ENCODE data around the gene ACTA2.

DNA sequence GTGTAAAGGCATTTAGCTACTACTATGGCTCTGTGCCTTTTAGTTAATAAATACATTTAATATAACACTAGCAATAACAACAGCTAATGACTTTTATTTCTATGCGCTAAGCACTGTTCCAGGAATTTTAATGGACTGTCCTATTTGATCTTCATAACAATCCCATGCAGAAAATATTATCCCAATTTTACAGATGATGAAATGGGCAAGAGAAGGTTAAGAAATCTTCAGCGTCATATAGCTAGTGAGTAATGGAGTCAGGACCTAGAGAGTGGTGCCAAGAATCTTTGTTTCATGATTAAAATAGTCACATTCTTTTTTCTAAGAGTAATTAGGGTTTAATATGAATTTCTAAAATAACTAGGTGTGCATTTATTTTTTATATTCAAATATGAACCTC, 32.4 kb downstream of the ACTA2 start:
- TF ChIP-seq, protein P1, sequence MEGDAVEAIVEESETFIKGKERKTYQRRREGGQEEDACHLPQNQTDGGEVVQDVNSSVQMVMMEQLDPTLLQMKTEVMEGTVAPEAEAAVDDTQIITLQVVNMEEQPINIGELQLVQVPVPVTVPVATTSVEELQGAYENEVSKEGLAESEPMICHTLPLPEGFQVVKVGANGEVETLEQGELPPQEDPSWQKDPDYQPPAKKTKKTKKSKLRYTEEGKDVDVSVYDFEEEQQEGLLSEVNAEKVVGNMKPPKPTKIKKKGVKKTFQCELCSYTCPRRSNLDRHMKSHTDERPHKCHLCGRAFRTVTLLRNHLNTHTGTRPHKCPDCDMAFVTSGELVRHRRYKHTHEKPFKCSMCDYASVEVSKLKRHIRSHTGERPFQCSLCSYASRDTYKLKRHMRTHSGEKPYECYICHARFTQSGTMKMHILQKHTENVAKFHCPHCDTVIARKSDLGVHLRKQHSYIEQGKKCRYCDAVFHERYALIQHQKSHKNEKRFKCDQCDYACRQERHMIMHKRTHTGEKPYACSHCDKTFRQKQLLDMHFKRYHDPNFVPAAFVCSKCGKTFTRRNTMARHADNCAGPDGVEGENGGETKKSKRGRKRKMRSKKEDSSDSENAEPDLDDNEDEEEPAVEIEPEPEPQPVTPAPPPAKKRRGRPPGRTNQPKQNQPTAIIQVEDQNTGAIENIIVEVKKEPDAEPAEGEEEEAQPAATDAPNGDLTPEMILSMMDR (IDR thresholded peaks at IDR 0.05): no peak
- TF ChIP-seq POLR2A (IDR thresholded peaks at IDR 0.05): no peak
